GM21423 (cell line): Measurements from ENCODE around the gene DNAJC11.

ENCODE experiments used
- ATAC-seq: cut with Tn5 transposase; IDR thresholded peaks from one replicate; pipeline ENCODE4 v1.9.1; 2021; ENCODE audit warnings: mild to moderate bottlenecking, moderate library complexity; ENCODE audit not compliant: unreplicated experiment

Gene DNAJC11

GRCh38 chr1:6627031-6627430 lies 74.6 kb downstream of the DNAJC11 start:
- no peak for ATAC-seq

GRCh38 chr1:6625584-6626149 lies 75.9 kb downstream of the DNAJC11 start:
- ATAC-seq: no peak

DNA sequence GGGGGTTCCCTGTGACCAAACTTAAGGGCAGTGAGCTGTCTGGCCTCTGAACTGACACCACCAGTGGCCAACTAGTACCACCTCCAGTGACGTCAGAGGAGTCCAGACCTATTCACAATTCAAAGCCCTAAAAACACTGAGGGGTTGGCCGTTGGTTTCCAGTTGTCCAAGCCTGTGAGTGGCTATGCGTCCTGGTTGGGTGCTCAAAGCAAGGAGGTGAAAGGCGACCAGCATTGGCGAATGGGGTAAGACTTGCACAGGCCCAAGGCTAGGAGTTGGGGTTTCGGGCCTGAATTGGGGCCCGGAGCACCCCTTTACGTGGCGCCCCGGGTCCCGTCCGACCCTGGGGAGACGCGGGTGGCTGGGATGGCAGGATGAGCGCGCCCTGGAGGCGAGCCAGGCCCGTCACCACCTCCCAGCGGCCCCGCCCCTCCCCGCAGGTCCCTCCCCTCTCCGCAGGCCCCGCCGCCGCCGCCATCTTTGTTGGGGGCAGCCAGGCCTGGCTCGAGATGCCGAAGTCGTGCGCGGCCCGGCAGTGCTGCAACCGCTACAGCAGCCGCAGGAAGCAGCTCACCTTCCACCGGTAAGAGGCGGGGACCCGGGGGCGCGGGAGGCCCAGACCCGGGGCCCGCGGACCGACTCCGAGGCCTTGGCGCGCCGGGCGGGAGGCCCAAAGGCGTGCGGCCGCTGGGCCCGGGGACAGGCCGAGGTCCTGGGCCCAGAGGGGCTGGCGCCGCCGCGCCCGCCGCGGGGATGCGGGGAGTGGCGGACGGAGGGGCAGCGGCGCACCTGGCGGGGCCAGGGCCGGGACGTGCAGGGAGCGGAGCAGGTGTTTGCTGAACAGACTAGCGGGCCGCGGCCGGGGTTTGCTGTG lies 76.7 kb downstream of the DNAJC11 start, which contains the start of gene THAP3:
Gene THAP3, plus strand, starts transcription at position 159 of the 874 bp plus-strand sequence. Its CDS starts 351 bp downstream, at position 510.
- ATAC-seq: peak; percentile 72

DNA sequence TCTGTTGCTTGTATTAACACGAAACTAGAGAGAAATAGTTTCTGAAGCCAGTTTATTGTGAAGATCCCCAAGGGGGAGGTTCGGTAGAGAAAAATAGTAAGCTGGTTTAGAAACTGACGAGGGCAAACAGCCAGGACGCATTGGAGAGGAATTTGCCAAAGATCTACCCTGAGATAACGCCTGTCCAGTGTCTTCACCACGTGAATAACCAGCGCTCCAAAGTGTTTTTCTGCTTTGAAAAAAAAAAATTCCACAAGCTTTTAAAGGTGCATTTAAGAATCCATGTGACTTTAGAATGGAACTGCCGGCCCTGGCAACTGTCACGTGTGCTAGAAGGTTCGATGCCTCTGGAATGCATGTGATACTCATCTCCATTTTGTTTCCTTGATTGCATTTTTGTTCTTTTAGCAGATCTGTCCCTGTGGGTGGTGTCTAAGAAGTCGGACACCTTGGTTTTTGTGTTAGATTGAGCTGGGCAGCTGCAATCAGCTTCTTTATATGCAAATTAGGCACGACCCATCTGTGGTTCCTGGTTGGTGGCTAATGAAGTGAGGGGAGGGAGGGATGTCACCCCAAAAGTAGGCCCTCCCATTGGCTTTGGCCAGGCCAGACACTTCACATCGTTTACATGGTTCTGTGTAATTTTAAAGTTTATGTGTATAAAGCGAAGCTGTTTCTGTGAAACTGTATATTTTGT lies 78.2 kb downstream of the DNAJC11 start:
- no peak for ATAC-seq

DNA sequence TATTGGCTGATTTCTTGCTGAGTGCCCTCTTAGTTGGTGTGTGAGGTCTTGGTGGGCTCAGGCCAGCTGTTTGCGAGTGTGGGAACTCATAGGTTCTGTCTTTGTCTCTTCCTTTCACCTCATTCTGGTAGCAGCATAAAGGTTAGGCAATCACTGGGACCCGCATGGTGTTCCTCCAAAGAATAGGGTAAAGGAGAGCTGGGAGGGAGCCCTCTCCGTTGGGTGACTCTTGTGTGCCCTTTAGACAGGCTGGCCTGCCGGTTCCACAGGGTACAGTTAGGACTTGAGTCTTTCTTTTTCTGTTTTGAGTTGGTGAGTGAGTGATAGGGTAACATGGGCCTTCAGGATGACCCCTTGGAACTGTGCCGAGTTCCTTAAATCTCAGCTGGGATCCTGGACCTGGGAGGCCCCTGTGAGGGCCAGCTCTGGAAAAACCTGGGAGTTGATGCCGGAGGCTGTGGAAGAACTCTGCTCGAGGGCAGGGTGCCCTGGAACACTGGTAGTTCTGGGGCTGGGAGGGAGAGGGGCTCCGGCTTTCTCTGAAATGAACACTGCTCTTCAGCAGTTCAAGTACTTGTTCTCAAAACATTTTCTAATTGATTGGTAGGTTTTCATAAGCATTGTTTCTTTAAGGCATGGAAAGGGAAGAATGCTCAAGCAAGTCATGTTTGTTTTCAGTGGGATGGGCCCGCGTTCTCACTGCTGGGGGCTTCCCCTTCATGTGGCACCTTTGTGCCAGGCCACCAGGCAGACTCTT lies 79.0 kb downstream of the DNAJC11 start:
- no peak for ATAC-seq

- no peak for ATAC-seq
Measured at GRCh38 chr1:6621429-6622391, 79.9 kb downstream of the DNAJC11 start.

DNA sequence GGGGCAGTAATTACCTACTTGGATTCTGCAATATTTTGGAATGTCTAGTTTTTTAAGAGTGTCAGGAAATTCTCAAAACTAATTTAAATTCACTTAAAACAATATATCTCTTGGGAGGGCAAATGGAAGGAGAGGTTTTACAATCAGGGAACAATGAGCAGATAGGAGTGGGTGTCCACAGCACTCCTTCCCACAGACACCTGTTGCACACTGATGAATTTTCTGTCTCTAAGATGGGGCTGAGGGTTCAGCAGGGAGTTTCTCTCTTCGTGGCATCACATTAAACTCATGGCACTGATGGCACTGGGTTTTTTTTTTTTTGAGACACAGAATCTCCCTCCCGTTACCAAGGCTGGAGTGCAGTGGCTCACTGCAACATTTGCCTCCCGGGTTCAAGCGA lies 82.6 kb downstream of the DNAJC11 start:
- ATAC-seq: no peak

DNA sequence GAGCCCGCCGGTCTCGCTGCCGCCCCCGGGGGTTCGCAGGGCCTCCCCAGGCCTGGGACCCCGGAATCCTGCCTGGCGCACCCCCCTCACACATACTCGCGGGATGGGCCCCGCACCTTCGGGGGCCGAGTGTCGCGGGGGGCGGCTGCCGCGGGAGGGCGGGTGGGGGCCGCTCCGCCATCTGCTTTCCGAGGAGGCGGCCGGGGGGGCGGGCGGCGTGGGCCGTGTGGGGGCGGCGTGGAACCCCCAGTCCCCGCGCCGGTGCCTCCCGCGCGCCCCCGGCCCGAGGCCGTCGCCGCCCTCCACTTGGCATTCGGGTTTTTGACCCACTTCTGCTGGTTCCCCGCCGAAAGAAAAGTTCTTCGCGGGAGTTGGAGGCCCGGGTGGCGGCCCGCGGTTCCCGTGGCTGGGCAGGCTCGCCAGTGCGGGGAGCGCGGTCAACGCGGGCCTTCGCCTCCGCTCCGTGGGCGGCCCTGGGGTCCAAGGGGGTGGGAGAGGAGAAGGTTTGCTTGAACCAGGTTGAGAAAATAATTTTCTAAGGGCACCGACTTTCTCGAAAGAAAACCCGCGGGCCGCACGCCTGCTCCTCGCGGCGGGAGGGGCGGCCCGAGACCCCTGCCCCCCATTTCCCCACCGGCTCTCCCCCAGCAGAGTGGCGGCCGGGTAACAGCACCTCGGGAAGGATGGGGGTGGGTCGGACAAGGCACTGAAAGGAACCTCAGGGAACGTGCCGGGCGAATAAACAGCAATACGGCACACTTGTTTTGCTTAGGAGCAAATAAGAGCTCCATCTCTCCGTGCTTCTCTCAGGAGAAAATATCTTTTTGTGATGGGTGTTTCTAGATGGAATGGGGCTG lies 86.5 kb downstream of the DNAJC11 start:
- no peak for ATAC-seq

DNA sequence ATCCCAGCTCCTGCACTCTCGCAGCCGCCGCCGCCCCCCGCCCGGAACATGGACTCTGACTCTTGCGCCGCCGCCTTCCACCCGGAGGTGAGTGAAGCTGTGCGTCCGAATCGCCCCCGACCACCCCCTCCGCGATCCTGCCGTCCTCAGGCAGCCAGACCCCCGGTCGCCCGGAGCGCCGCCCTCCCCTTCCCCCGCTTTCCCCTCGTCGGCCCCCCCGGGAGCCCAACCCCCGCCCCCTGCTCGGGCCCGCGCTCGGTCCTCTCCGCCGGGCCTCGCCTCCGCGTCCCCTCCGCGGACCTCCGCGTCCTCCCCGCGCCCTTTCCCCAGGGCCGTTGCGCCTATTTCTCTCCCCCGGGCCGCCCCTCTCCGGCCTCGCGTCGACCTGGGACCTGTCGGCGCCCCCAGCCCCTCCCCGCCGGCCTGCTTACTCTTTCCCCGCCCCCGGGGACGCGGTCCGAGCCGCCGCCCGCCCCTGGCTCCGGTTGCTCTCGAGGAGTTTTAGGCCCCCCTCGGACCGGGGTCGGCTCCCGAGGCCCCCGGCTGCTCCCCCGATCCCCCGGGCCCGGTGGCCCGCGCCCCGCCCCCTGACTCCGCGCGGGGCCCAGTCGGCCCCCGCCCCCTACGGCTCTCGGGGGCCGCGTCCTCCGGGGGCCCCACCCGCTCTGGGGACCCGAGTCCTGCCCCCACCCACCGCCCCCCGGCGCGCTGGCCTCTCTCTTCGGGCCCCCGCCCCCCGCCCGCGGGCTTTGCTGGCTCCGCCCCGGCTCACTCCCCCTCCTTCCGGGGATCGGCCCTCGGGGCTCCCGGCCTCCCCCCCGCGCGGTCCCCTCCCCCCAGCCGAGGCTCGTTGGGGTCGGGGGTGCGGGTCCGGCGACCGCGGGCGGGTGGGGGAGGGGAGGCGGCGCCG lies 87.3 kb downstream of the DNAJC11 start:
- no peak for ATAC-seq

- ATAC-seq: peak; percentile 93
Measured at GRCh38 chr1:6613361-6614018, 88.1 kb downstream of the DNAJC11 start, which contains the start of gene PHF13. PHF13 (plus strand) TSS chr1:6613731; CDS start chr1:6614067, 336 bp downstream.

- peak; percentile 34 for ATAC-seq
Measured at GRCh38 chr1:6612641-6613360, 88.8 kb downstream of the DNAJC11 start.

- no peak for ATAC-seq
Measured at GRCh38 chr1:6603915-6604558, 97.6 kb downstream of the DNAJC11 start.

DNA sequence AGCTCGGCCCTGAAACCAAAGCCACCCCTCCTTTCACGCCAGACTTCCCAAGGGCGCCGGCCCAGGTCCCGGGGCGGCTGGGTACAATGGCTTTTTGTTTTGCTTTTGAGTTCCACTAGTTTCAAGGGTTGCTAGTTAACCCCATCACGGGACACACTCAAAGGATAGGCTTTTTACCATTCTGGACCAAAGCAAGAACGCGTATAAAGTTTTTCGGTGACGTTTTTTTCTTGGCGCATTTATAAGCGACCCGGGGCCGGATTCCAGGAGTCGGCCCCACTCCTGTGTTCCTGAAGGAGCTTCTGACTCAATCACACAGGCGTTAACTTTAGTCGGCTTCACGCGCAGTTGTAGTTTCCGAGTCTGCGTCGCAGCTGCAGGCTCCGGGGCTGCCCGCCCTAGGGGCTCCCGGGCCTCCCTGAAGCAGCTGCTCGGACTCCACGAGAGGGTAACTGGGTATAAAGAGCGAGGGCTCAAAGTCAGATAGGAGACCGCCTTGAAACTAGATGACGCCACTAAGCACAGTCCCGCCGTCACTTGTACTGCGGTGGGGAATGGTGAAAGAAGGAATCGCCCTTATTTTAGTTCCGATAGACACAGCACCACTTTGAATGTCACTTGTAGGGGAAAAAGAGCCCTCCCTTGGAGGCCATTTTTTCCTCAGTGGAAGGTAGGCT lies 98.2 kb downstream of the DNAJC11 start:
- ATAC-seq: peak; percentile 30

DNA sequence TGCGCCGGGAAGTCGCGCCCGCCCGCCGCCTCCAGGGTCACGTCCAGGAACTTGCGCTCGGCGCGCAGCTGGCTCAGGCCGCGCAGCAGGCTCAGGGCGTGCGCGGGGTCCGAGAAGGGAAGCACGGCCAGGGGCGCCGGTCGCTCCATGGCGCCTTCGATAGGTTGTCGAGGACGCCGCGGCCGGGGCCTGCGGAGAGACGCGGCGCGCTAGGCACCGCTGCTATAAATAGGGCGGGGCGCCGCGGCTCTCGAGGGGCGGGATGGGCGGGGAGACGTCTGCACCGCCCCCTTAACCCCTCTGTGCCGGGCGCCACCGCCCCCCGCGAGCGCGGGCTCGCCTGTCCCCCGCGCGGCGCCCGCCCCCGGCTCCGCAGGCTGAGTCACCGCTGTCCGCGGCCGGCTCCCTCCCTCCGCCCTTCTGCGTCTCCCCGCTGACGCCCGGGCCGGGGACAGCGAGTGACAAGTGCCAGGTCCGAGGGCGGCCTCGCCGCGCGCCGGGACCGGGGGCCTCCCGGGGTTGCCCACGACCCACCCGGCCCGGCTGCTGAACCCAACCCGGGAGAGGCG lies 98.9 kb downstream of the DNAJC11 start, which contains the start of gene KLHL21:
Gene KLHL21, minus strand, starts transcription at position 201 of the 569 bp plus-strand sequence. Its CDS starts 52 bp downstream, at position 149.
- ATAC-seq: peak; percentile 52
